ENCODE data around the gene HPS1. TPM values are rescaled to one million over a fixed set of nuclear protein-coding genes. Genes with fewer than 3 reads are reported as not detected.
"Not testable (repeated sequence)": the region's sequence is repeated elsewhere in the genome, so short reads cannot be mapped to it uniquely, and the experiment has no call there.

Gene HPS1
- total and polyA plus RNA-seq, 10 of the 15 experiments (the other 5 are each of a cell fraction or from before 2014, with no cell fraction given) = 27.1 to 138 (median 54.8) TPM

GRCh38 chr10:98383869-98384268 lies 62.9 kb downstream of the HPS1 start:
- H3K4me1 ChIP-seq (ENCODE audit: control insufficient read depth, insufficient read depth, low read length) = no peaks in the 10 kb centered on the region
- TF ChIP-seq KDM1A (IDR thresholded peaks at IDR 0.05; ENCODE audit: borderline replicate concordance) (no peak), ZNF24 (IDR thresholded peaks at IDR 0.05) (no peak)
- H3K9ac ChIP-seq (ENCODE audit: control insufficient read depth, insufficient read depth, low read length) = no peak overlapping the region
- RAD21 ChIA-PET (ENCODE audit: unreplicated experiment) = no interaction called here
- WGBS (ENCODE audit: insufficient coverage, insufficient replicate concordance, low lambda C conversion rate, missing lambda C conversion rate) = 32% methylated on average over 6 of the region's 6 CpGs
- ATAC-seq (no peak), DNase-seq (ENCODE audit: low read depth, low spot score) (no peak), FAIRE-seq (no peak)
- H3K4me3 ChIP-seq = no peak overlapping the region
- POLR2A ChIA-PET = no interaction called here
- H2AFZ ChIP-seq (ENCODE audit: control insufficient read depth, low read depth, low read length) = no peak overlapping the region
- CTCF ChIA-PET = no interaction called here
- H3K9me3 ChIP-seq (replicated peaks; ENCODE audit: control insufficient read depth, insufficient read depth, low read length) = no peaks in the 10 kb centered on the region
- H4K20me1 ChIP-seq (ENCODE audit: control insufficient read depth, insufficient read depth) = no peaks in the 10 kb centered on the region; the same call in 1 of the 2 replicates
- SMC1A ChIA-PET (ENCODE audit: uncharacterized antibody, unreplicated experiment) = no interaction called here
- H3K36me3 ChIP-seq (ENCODE audit: control insufficient read depth in 2 of 2, insufficient read depth in 2 of 2, low read length in 1 of 2) = peaks cover 0 to 1% of the 10 kb centered on the region in 2 experiments; a peak in 1 of 4 replicates
- no peaks in the 10 kb centered on the region for H3K79me2 ChIP-seq (ENCODE audit: control insufficient read depth, insufficient read depth, low read length)
- H3K27ac ChIP-seq (ENCODE audit: control insufficient read depth, insufficient read depth) = no peak overlapping the region
- in situ Hi-C loops (cut with MboI) (no loop called here), intact Hi-C loops (cut with micrococcal nuclease; ENCODE audit: unreplicated experiment) (no loop called here)
- no peak overlapping the region for H3K4me2 ChIP-seq (ENCODE audit: control insufficient read depth, insufficient read depth)
- no TSS peak for BruUV-seq (replicated peaks)
- H3K27me3 ChIP-seq (replicated peaks in 1 of 2; ENCODE audit: control insufficient read depth in 2 of 2, insufficient read depth in 2 of 2, low read length in 1 of 2) = no peaks in the 10 kb centered on the region

GRCh38 chr10:98383134-98383667 lies 63.5 kb downstream of the HPS1 start:
- intact Hi-C loops (cut with micrococcal nuclease; ENCODE audit: unreplicated experiment); H3K4me2 ChIP-seq (ENCODE audit: control insufficient read depth, insufficient read depth); in situ Hi-C loops (cut with MboI); H3K27ac ChIP-seq (ENCODE audit: control insufficient read depth, insufficient read depth); H3K9me3 ChIP-seq (replicated peaks; ENCODE audit: control insufficient read depth, insufficient read depth, low read length); ATAC-seq; H3K79me2 ChIP-seq (ENCODE audit: control insufficient read depth, insufficient read depth, low read length); H2AFZ ChIP-seq (ENCODE audit: control insufficient read depth, low read depth, low read length); CTCF ChIA-PET; BruUV-seq (replicated peaks); DNase-seq (ENCODE audit: low read depth, low spot score); H3K4me3 ChIP-seq; FAIRE-seq; H3K36me3 ChIP-seq (ENCODE audit: control insufficient read depth in 2 of 2, insufficient read depth in 2 of 2, low read length in 1 of 2); RAD21 ChIA-PET (ENCODE audit: unreplicated experiment); H4K20me1 ChIP-seq (ENCODE audit: control insufficient read depth, insufficient read depth); POLR2A ChIA-PET; H3K4me1 ChIP-seq (ENCODE audit: control insufficient read depth, insufficient read depth, low read length); H3K27me3 ChIP-seq (replicated peaks in 1 of 2; ENCODE audit: control insufficient read depth in 2 of 2, insufficient read depth in 2 of 2, low read length in 1 of 2); H3K9ac ChIP-seq (ENCODE audit: control insufficient read depth, insufficient read depth, low read length): not testable (repeated sequence)
- WGBS (ENCODE audit: insufficient coverage, insufficient replicate concordance, low lambda C conversion rate, missing lambda C conversion rate) = 58% methylated on average over 7 of the region's 7 CpGs
- SMC1A ChIA-PET (ENCODE audit: uncharacterized antibody, unreplicated experiment) = interaction anchor here (1.1 kb wide), 1 partner anchor 20 kb away, joined by 3 read pairs; no protein-coding TSS in a partner anchor
